NK-92 (cell line): ENCODE results near the gene P3H2.

Source experiments
- DNase-seq: peaks from one replicate; lab custom pipeline; 2025; ENCODE audit not compliant: unreplicated experiment; lab: John Stamatoyannopoulos, UW

P3H2 gene

DNA sequence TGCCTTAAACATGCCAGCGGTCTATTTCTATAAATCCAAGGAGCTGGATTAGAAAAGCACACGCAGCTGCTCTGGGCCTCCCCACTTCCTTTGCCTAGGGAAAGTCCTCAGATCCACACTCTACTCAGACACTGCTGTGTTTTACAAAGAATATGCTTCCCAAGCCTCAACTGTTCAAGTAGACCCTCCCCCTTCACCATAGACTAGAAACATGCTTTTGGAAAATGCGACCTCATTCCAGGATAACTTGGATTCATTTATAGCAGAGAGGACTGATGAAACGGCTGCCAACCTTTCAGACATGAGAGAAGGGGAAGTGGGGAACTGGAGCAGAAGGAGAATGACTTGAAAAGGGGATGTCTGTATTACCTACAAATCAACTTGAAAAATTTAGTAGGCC, 64.0 kb downstream of the P3H2 start:
- no peak for DNase-seq

DNA sequence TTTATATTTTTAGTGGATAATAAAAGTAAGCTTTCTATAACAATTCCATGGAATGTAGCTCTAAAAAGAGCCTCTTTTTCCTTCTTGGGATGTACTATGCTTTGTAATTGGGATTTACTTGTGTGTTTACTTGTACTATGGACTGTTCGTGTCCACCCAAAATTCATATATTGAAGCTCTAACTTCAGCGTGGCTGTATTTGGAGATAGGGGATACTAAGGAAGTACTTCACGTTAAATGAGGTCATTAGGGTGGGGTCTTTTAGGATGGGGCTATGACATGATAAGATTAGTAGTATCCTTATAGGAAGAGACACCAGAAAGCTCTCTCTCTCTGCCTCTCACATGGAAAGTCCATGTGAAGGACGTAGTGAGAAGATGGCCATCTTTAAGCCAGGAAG, 64.9 kb downstream of the P3H2 start:
- no peak for DNase-seq

DNA sequence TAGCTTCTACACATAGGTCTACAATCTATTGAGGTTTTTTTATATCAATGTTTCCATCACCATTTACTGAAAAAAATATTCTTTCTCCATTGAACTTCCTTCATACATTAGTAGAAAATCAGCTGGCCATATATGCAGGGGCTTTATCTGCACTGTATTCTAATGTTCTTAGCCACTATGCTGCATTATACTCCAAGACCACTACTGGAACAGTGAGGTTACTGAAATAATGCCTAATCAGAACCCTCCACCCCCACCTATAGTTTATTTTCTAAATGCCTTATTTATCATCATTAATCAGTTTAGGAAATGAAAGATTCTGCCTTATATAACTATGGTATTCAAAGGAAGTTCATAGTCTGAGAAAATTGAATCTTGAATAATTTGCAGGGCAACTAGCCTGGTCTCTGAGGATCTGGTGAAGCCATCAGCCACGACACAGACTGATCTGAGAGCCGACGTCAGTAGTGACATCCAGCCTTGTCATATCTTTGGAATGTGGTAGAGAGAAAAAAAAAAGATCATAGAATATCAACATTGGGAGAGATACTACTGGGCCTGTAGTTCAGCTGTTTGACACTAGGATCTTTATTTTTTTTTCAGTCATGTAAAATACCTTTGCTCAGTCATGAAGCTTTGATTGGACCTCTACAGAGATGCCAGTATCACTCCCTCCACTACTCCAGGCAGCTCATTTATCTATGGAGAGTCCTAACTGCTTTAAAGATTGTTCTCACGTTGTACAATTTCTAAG, 66.6 kb downstream of the P3H2 start:
- no peak for DNase-seq

DNA sequence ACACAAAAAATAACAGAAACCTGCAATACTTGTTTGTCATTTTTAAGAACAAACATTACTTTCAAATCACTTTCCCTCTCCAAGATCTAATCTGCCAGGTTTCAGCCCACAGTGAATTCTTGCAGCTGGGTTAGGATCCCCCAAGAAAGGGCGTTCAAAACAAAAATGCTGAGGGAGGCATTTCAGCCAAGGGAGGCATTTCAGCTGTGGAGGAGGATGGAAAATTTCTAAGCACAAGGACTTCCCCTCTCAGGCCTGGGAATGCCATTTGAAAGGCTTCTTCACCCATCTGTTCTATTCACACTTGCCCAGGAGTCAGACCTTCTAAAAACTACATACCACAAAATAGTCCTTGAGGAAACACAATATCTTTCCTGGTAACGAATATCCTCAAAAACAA, 69.1 kb downstream of the P3H2 start:
- DNase-seq = no peak

DNA sequence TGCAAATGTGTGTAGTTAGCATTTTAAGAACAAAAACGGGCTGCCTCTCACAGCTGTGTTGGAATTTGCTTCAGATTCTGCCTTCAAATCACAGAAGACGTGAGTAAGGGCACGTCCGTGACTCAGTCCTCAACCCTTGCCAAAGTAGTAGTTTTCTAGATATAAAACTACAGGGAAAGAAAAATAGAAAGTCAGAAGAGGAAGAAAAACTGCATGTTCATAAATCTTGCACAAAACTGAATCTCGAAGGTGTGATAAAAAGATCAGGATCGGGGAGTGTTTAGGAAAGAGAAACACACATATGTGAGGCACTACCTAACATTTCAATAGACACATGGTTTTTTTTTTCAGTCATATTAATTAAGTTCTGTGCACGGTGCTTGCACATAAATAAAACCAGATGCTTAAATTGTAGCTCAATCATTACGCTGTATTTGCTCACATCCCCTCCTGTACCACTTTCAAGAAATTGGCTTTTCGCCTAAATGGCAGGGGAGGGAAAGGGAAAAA, 71.7 kb downstream of the P3H2 start:
- DNase-seq = no peak

DNA sequence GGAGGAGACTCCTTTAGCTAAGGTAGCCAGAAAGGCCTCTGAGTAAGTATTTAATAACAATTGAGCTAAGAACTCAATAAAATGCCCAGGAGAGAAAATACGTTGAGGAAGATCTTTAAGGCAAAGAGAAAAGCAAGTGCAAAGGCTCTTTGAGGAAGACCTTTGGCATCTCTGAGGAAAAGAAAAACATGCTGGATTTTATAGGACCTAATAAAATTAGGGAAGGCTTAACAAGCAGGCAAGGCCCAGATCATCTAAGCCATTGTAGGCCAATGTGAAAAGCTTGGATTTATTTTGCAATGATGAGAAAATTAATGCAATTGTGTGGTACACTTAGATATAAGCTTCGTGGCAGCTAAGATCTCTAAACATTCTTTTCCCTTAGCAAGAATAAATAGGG, 75.7 kb downstream of the P3H2 start:
- no peak for DNase-seq

DNA sequence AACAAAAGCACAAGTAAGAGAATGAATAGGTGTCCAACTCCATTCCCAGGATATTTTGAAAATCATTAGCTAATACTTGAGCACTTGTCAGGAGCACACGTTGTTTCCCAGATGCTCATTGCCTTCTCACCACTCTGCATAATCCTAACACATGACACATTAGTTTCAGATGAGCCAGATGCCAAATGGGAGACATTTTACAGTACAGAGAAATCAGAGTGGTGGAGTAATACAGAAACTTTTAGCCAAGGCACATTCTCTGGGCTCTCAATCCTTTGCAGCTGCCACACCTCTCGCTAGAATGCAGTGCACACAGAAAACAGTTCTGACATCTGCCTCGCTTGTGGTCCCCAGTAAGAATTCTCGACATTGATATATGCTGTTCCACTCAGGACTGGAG, 76.6 kb downstream of the P3H2 start:
- no peak for DNase-seq

DNA sequence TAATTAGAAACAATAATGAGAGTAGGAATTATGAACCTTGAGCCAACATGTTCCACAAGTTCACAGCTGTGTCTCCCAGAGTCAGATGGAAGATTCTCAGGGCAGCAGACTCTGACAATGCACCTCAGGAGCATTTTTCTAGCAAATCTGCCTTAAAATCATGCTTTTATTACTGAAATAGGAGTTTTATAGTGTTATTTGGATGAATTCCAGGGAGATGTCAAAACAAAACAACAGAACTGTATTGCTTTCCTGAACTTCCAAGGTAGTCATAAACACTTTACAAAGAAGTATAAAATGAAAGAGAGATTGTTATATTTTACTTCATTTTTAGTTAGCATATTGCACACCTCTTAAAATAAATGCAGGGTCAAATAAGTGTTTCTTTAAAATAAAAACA, 77.0 kb downstream of the P3H2 start:
- DNase-seq = no peak

DNA sequence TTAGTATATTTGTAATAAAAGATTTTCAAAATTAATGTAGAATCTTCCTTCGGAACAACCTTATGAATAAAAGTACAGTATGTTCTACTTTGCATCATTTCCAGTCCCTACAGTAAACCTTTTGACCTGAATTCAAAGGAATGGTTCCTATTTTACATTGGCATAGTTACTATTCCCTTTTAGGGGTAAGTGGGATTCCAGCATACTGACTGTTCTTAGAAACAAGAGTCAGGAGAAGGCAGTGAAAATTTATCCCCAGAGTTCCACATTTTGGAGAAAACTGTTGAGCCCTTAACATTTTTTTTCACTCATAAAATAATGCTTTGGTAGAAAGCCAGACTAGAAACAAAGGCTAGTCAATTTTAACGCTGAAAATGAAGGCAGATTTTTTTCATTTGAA, 78.1 kb downstream of the P3H2 start:
- no peak for DNase-seq

DNA sequence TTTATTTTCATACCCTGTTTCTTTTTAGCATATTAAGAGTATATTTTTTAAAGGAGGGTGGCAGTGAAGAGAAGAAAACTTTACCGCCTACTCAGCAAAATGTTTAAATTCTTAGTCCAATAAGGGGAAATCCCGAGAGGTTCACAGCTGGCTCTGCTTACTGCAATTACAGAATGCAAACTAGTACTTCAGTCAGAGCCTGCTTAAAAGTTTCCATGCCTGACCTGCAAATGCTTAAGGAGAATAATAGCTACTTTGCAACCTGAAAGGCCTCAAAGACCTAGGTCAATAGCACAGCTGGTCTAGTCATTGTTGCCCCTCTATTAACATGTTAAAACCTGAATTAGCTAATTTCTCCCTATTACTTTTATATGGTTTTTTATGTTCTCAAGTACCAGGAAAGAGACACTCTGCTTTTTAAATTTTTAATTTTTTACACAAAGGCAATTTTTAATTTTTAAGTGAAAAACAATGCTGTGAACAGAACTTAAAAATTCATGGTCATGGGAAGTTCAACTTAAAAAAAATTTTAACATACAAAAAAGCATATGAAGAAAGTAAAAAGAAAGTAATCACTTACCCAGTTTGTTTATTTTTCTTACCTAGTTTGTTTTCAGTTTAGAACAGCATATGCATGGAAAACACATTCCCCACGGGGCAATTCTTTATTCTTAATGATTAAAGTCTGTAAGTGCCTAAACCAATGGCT, 79.2 kb downstream of the P3H2 start:
- no peak for DNase-seq

DNA sequence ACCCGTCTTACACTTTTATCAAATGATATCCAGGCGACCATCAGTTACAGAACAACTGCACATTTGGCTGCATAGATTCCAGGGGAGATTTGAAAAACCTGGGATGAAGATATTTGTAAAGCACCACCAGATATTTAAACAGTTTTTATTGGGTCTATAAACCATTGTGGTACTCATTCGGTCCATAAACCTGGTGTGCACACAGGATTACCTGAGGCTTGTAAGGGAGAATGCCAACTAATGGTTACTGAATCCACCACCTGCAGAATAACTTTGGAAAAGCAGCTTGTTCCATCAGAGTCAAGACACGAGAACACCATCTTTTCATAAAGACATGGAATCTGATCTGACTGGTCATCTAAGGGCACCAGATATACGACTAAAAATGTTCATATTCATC, 80.6 kb downstream of the P3H2 start:
- DNase-seq = no peak

DNA sequence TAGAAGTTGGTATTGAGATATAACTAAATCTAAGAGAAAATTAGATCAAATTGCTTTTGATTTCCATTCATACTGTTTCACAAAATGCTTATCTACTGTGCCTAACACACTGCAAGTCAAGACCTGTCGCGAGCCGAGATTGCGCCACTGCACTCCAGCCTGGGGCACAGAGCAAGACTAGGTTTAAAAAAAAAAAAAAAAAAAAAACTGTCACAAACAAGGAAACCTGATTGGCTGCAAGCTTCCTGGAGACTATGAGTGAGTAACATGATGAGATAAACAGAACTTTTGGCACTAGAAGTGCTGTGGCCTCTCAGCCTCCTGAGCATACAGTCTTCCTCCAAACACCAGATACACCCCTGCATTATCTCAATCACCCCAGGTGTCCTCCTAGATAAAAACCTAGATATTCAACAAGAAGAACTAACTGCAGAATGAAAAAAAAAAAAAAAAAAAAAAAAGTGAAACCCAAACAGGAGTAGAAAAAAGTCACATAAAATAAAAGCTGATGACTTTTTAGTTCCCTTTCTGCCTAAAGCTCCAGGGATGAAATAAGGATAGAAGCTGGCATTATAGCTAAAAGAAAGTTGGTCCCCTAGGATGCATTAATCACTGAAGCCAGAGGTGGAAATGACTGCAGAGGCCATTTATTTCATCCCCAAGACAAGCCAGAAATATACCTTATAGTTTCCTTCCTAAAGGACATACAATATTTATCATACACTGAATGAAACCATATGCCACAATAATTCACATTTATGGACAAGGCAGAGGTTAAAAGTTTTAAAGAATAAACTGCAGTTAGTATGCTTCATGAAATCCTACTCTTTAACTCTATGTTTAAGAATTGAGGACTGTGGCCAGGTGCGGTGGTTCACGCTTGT, 82.4 kb downstream of the P3H2 start:
- no peak for DNase-seq

DNA sequence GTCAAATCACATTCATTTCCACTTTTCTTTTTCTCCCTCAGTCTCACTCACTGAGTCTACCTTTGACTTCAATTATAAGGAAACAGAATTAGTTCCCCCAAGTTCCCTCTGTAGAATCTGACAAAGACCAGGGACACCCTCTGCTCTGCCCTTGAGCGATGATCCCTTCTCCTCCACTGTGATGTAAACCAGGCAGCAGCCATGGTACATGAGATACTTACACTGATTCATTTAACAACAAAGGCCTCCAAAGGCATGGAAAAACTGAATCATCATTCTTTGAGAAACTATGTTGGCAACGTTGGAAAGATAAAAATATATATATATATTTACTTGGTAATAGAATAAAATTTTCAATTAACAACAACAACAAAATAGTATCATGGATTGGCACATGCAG, 84.1 kb downstream of the P3H2 start:
- DNase-seq = no peak

DNA sequence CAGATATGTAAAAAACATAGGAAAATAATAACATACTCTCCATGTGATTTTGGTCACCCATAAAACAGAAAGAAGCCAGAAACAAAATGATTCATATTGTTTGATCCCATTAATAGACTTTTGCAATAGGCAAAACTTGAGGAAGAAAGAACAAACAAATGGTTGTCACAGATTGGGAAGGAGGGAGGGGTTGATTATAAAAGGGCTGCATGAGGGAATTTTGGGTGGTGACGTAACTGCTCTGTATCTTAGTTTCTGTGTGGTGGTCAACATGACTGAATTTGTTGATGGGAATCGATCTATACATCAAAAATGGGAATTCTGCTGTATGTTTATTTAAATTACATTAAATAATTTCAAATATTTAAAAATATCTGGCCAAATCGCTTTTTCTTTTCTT, 86.3 kb downstream of the P3H2 start:
- no peak for DNase-seq

DNA sequence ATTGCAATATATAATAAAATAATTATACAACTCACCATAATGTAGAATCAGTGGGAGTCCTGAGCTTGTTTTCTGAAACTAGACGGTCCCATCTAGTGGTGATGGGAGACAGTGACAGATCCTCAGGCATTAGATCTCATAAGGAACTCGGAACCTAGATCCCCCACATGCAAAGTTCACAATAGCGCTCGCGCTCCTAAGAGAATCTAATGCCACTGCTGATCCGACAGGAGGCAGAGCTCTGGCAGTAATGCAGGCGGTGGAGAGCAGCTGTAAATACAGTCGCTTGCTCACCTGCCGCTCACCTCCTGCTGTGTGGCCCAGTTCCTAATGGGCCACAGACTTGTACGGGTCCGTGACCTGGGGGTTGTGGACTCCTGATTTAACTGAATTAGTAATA, 87.8 kb downstream of the P3H2 start:
- no peak for DNase-seq

DNA sequence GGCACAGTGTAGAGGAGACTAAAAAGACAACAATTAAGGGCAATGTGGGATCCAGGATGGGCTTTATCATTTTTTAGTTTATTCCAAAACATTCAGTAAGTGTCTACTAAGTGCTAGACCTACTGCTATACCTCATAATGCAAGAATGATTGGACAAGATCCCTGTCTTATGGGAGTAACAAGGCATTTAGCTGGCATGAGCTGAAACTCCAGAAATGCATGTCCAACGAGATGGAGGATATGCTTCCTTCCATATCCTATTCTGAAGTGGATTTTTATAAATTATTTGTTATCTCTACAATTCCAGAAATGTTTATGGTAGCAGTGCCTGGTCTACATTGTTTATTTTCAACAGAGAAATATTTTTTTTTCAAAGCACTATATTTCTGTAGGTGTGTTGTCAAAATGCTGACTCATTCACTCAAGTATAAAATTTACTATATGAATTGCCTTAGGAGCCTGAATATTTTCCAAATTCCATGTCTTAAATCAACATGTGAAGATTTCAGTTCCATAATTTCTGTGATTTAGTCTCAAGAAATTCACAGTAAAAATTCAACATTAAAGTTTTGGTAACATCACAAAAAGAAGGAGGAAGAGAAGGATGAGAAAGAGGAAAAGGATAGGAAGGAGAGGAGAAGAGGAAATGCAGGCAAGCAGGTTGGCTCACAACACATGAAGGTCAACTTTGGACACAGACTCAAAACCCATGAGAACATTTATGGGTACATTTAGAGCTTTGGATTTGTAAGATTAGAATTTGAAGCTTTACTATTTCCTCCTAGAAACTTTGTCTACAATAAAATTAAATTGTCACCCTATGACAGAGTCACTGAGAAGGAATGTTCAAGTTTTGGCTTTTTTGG, 88.6 kb downstream of the P3H2 start:
- no peak for DNase-seq

DNA sequence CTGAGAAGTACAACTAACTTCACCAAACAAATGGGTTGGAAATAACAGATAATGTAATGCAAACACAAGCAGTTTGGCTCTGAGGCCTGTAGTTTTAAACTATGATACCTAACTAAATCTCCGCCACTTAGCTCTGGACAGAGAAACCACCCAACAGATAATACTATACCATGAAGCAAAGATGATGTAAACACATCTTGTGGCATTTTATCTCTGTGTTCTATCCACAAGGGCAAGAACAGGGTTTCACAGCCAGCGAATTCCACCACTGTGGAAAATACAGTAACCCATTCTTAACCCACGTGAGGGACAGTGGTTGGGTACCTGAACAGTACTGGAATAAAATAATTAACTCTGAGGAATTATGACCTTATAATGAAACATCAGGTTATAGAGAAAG, 93.6 kb downstream of the P3H2 start:
- DNase-seq = no peak

DNA sequence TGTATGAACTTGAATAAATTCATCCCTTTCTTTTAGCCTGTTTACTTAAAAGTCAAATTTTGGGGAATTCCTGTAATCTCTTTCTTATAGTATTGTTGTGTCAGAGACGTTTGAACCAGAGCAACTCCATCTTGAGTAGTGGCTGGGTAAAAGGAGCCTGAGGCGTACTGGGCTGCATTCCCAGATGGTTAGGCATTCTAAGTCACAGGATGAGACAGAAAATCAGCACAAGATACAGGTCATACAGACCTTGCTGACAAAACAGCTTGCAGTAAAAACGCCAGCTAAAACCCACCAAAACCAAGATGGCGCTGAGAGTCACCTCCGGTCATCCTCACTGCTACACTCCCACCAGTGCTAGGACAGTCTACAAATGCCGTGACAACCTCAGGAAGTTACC, 94.5 kb downstream of the P3H2 start:
- no peak for DNase-seq

DNA sequence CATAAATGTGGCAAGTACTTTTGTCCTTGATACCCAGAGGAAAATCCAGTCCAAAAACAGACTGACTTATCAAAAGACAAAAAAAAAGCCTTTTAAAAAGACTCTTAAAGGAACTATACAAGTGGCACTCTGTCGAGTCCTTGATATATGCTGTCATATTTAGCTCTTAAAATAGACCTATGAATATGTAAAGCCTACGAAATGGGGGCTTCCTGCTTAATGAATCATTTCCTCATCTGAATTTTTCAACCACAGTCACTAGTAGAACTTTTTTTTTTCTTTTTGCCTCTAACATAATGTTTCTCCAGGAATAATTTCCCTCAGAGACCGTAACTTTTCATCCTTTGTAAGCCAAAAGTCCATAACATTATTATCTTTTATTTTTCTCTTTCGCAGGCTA, 95.8 kb downstream of the P3H2 start:
- DNase-seq = no peak

DNA sequence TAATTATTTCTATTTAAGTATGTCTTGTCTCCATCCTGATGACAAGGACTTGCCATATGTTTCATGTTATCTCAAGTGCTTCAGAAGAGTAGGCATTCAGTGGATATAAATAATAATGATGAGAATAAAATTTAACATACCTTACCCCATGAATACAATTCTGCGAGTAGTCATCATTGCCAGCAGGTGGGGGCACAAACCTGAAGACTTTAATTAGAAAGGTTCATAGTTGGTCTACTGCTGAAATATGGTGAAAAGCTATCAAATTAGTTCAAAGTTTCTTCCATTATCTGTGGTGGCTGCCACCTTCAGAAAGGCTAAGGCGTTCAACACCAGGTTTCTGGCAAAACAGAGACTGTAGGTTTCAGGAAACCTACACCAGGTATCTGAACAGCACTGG, 100.9 kb downstream of the P3H2 start:
- DNase-seq = no peak

DNA sequence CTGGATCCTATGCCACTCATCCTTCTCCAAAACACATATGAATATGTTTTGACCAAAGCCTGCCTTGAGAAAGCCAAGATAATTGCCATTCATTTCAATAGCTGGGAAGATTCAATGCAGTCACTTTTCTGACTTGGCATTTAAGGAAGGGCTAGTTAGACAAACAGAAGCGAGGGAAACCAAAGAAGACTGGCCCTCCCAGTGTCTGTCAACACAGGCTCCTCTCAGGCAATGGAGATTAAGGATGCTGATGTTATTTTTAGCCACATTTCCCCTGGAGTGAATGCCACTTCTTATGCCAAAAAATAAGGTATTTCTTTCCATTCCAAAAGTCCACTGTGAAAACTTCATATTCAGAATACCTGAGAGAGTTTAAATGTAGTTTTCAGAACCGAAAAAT, 101.7 kb downstream of the P3H2 start:
- no peak for DNase-seq
